Colonic mucosa (tissue), 4 donors: ENCODE results near the gene SCIN. TPM values are rescaled to one million over a fixed set of nuclear protein-coding genes. Genes with fewer than 3 reads are reported as not detected.
A peak's percentile ranks its signal among the peaks of the same experiment; 100 is the strongest.

ENCODE experiments used
- DNase-seq: peaks from one replicate; pipeline ENCODE4 v3.0.0-alpha.2; 2020
- H3K27ac ChIP-seq: fragments of 200-600 bp; one replicate; pipeline ENCODE4 v1.8.0; 2021
- H3K27me3 ChIP-seq: fragments of 200-600 bp; one replicate; pipeline ENCODE4 v1.8.0; 2021
- H3K36me3 ChIP-seq: fragments of 200-600 bp; one replicate; pipeline ENCODE4 v1.8.0; 2021
- H3K4me1 ChIP-seq: fragments of 200-600 bp; one replicate; pipeline ENCODE4 v1.8.0; 2021; ENCODE audit warnings: mild to moderate bottlenecking
- H3K4me3 ChIP-seq: fragments of 200-600 bp; one replicate; pipeline ENCODE4 v1.8.0; 2021
- H3K9ac ChIP-seq, 2 donors: one replicate each; pipeline ENCODE4 v1.7.0; 2013; ENCODE audit warnings: control low read depth in 2 of 2, low read depth in 2 of 2, low read length in 2 of 2
- H3K9me3 ChIP-seq: fragments of 200-600 bp; one replicate; pipeline ENCODE4 v1.8.0; 2021
- CTCF ChIP-seq: fragments of 200-600 bp; IDR thresholded peaks from one replicate; pipeline ENCODE4 v1.8.0; 2022; ENCODE audit warnings: antibody characterized with exemption, mild to moderate bottlenecking
- intact Hi-C: fragments of 100-400 bp; cut with DNase I; formaldehyde crosslinking; loops from one replicate; pipeline ENCODE4 v1.14.1; 2022
- total RNA-seq, 2 donors: library from RNA; stranded (reverse); fragmentation: NEBNext Ultra II Directional in 1 of 2; extraction: Animal tissue kit (Norgen Biotek cat#: 25700) in 1 of 2; gene quantifications; one replicate each; pipeline ENCODE4 v1.2.1, GENCODE V29; 2021
- donor health status: healthy.
- donor health status: DM: no; HTN: no; CAD: no.
- donor health status: DM: no; HTN: no; CAD: no.

Gene SCIN
- total RNA-seq, 2 donors from 2014 or later = 20.8 to 57.4 TPM

GRCh38 chr7:12570168-12570533 lies 369 bp upstream of the SCIN start:
- Histone ChIP-seq H3K27ac (peak overlapping the region; percentile 53), H3K36me3 (no peaks in the 10 kb centered on the region), H3K4me1 (peaks cover 6% of the 10 kb centered on the region), H3K9ac (peak overlapping the region; percentile 57 to 81), H3K4me3 (peak overlapping the region; percentile 43), H3K27me3 (no peaks in the 10 kb centered on the region), H3K9me3 (no peaks in the 10 kb centered on the region)
- no peak for TF ChIP-seq CTCF
- intact Hi-C loops = no loop called here
- DNase-seq = peak; percentile 43

GRCh38 chr7:12571691-12572090 lies 1.2 kb downstream of the SCIN start:
- Histone ChIP-seq H3K4me3 (peak overlapping the region; percentile 43), H3K27ac (no peak overlapping the region), H3K9ac (no peak overlapping the region), H3K27me3 (no peaks in the 10 kb centered on the region), H3K36me3 (no peaks in the 10 kb centered on the region), H3K4me1 (peaks cover 6% of the 10 kb centered on the region), H3K9me3 (no peaks in the 10 kb centered on the region)
- DNase-seq = no peak
- intact Hi-C loops = no loop called here
- no peak for TF ChIP-seq CTCF

- no peaks in the 10 kb centered on the region for H3K36me3 ChIP-seq
- H3K4me3 ChIP-seq = no peak overlapping the region
- no peaks in the 10 kb centered on the region for H3K27me3 ChIP-seq
- no peaks in the 10 kb centered on the region for H3K9me3 ChIP-seq
- TF ChIP-seq CTCF = no peak
- intact Hi-C loops = no loop called here
- H3K4me1 ChIP-seq = peaks cover 6% of the 10 kb centered on the region
- no peak overlapping the region for H3K9ac ChIP-seq
- no peak overlapping the region for H3K27ac ChIP-seq
- no peak for DNase-seq
These were observed 2.5 kb downstream of the SCIN start for GRCh38 chr7:12572941-12573575.

GRCh38 chr7:12573885-12574284 lies 3.4 kb downstream of the SCIN start:
- H3K9ac ChIP-seq = no peak overlapping the region
- no peak for TF ChIP-seq CTCF
- H3K9me3 ChIP-seq = no peaks in the 10 kb centered on the region
- H3K36me3 ChIP-seq = no peaks in the 10 kb centered on the region
- no peak overlapping the region for H3K4me3 ChIP-seq
- no peak overlapping the region for H3K27ac ChIP-seq
- intact Hi-C loops = no loop called here
- no peak for DNase-seq
- no peaks in the 10 kb centered on the region for H3K27me3 ChIP-seq
- H3K4me1 ChIP-seq = peaks cover 6% of the 10 kb centered on the region

GRCh38 chr7:12578930-12579640 lies 8.6 kb downstream of the SCIN start:
- no peaks in the 10 kb centered on the region for H3K36me3 ChIP-seq
- H3K4me3 ChIP-seq = no peak overlapping the region
- H3K9ac ChIP-seq = no peak overlapping the region
- intact Hi-C loops = no loop called here
- H3K9me3 ChIP-seq = no peaks in the 10 kb centered on the region
- no peak for DNase-seq
- no peak overlapping the region for H3K27ac ChIP-seq
- H3K27me3 ChIP-seq = no peaks in the 10 kb centered on the region
- TF ChIP-seq CTCF = no peak
- H3K4me1 ChIP-seq = no peaks in the 10 kb centered on the region
